Measurements from ENCODE around the gene ZCCHC18.

- TF ChIP-seq POLR2A (IDR thresholded peaks at IDR 0.05) (no peak), CTCF (IDR thresholded peaks at IDR 0.05) (no peak)
These were observed 6.4 kb downstream of the ZCCHC18 start for GRCh38 chrX:104118765-104119164.
